Neuron (in vitro differentiated cells): ENCODE measurements around the gene PLAAT2.

Source experiments
- H2AFZ ChIP-seq: one replicate; pipeline ENCODE4 v1.6.1; 2013; ENCODE audit warnings: low read depth, mild to moderate bottlenecking, inconsistent platforms, low read length, moderate library complexity
- H3K27me3 ChIP-seq: one replicate; pipeline ENCODE4 v1.6.1; 2013; ENCODE audit warnings: low read length; ENCODE audit not compliant: insufficient read depth
- H3K36me3 ChIP-seq: one replicate; pipeline ENCODE4 v1.6.1; 2013; ENCODE audit warnings: low read length; ENCODE audit not compliant: insufficient read depth
- H3K4me1 ChIP-seq: one replicate; pipeline ENCODE4 v1.6.1; 2013; ENCODE audit warnings: low read length; ENCODE audit not compliant: insufficient read depth
- H3K4me3 ChIP-seq: 2 replicates; pipeline ENCODE4 v1.5.1; 2013; ENCODE audit warnings: mild to moderate bottlenecking, low read length, moderate library complexity
- H3K9me3 ChIP-seq: one replicate; pipeline ENCODE4 v1.6.1; 2013; ENCODE audit warnings: low read length

PLAAT2 gene

DNA sequence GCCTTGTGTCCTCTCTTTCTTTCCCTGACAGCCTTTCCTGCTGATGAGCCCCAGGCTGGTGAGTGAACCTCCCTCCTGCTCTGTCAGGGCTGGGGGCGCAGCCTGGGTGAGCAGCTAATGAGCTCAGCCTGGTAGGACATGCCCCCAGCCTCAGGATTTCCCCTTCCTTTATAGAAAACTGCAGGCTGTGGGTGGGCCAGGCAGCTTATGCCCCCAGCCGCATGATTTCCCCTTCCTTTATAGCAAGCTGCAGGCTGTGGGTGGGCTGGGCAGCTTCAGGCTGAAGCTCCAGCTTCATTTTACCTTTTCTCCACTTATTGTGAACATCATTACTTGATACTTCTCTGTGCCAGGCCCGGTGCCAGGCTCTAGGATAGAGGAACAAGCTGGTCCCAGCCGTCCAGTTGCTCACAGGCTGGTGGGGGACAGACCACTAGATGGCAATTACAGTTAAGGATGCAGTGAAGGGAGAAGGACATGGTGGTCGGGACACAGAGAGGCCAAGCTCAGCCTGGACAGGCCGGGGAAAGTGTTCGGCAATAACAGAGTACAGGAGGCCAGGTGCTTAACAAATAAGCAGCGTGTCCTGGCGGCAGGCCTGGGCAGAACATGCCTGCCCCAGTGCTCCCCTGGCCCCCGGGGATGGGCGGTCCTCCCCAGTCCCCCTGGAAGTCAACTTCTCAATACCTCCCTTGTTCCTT lies 52.0 kb downstream of the PLAAT2 start:
- Histone ChIP-seq H2AFZ (no peak overlapping the region), H3K9me3 (no peaks in the 10 kb centered on the region), H3K4me3 (no peak overlapping the region), H3K36me3 (no peaks in the 10 kb centered on the region), H3K27me3 (peaks cover 25% of the 10 kb centered on the region), H3K4me1 (peaks cover 4% of the 10 kb centered on the region)

DNA sequence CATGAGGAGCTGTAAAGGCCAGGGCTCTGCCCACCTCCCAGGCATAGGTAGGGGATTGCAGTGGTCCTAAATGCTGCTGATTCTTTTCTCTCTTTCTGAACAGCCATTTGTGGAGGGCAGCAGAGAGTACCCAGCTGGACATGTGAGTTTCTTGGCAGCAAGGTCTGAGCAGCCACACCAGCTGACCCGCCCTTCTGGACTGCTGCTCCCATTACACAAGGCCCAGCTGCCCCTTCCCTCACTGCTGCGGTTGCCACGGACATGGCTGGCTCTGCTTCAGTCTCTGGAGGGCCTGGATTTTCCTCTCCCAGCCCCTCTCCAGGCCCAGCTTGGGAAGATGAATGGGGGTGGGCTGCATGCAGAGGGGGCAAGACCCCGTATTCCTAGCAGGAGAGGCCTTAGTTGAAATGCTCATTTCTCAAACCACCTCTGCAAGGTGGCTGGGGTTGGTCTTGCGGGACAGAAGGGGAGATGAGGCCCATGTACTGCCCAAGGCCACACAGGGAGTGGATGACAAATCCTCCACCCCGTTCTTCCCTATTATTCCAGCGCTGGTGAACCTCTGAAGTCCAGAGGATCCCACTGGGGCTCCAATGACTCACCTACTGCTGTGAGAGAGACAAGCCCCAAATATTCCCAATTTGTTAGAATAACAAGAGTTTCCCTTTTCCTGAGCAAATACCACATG lies 52.7 kb downstream of the PLAAT2 start:
- Histone ChIP-seq H3K9me3 (no peaks in the 10 kb centered on the region), H3K4me1 (peaks cover 4% of the 10 kb centered on the region), H3K27me3 (peaks cover 25% of the 10 kb centered on the region), H3K36me3 (no peaks in the 10 kb centered on the region), H2AFZ (no peak overlapping the region), H3K4me3 (no peak overlapping the region)

DNA sequence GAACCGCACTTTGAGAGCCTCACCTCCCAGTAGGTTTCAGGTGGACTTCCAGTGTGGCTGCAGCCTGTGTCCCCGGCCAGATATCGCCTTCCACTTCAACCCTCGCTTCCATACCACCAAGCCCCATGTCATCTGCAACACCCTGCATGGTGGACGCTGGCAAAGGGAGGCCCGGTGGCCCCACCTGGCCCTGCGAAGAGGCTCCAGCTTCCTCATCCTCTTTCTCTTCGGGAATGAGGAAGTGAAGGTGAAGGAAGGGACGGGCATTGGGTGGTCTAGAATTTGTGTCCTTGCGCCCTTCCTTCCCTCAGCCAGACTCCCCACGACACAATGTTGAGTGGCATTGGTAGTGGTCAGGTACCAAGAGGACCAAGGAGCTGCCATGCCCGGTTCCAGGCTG lies 54.4 kb downstream of the PLAAT2 start:
- Histone ChIP-seq H3K4me3 (no peak overlapping the region), H3K27me3 (peaks cover 25% of the 10 kb centered on the region), H3K36me3 (no peaks in the 10 kb centered on the region), H3K9me3 (no peaks in the 10 kb centered on the region), H3K4me1 (peaks cover 4% of the 10 kb centered on the region), H2AFZ (no peak overlapping the region)

DNA sequence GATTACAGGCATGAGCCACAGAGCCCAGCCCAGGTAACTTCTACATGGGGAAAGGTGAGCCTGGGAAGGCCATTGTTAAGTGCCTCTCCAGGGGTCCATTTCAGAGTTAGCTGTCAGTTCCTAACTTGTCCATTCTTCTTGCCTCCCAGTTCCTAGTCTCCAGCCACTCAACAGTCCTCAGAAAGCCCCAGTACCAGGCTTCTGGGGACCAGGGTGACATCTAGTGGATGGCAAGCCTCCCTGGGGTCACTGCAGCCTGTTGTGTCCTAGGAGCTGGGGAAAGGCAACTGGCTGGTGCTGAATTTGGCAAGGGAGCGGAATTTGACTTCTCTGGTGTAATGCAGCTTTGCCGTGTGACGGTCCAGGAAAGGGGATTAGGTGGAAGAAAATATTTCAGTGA lies 55.2 kb downstream of the PLAAT2 start:
- Histone ChIP-seq H3K4me3 (no peak overlapping the region), H3K27me3 (peaks cover 23% of the 10 kb centered on the region), H3K36me3 (no peaks in the 10 kb centered on the region), H3K9me3 (no peaks in the 10 kb centered on the region), H3K4me1 (peaks cover 4% of the 10 kb centered on the region), H2AFZ (no peak overlapping the region)

DNA sequence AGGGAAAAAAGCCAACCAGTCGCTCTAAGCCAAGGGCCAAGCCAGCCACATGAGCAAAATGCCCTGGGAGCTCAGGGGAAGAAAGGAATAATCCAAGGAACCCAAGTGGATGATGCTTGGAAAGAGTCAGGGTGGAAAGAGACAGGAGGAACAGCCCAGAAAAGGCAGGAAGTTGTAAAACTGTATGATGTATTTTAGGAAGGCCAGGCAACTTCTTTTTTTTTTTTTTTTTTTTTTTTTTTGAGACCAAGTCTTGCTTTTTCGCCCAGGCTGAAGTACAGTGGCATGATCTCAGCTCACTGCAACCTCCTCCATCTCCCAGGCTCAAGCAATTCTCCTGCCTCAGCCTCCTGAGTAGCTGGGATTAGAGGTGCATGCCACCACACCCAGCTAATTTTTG lies 55.7 kb downstream of the PLAAT2 start:
- peaks cover 4% of the 10 kb centered on the region for H3K4me1 ChIP-seq

DNA sequence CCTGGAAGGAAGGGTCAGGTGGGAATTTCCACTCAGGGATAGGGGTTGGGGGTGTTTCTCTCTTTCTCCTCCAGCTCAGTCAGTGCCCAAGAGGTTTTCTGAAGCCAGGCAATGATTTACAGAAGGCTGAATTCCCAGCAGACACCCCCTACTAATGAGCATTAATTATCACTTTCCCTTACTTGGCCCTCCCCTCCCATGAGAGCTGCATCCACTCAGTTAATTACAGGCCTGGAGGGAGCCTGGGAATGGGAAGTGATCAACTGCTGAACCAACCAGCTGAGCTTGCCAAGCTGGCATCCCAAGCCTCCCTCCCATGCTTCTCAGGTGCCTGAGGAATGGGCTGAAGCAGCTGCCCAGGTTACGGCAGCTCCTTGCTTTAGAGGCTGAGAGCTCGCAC lies 56.3 kb downstream of the PLAAT2 start:
- no peak overlapping the region for H2AFZ ChIP-seq
- H3K27me3 ChIP-seq, result peaks cover 16% of the 10 kb centered on the region
- H3K4me3 ChIP-seq, result no peak overlapping the region
- H3K9me3 ChIP-seq, result no peaks in the 10 kb centered on the region
- peaks cover 4% of the 10 kb centered on the region for H3K4me1 ChIP-seq
- H3K36me3 ChIP-seq, result no peaks in the 10 kb centered on the region

More for the DNA sequence above, 55.7 kb downstream of the PLAAT2 start:
- no peak overlapping the region for H2AFZ ChIP-seq
- no peaks in the 10 kb centered on the region for H3K36me3 ChIP-seq
- peaks cover 20% of the 10 kb centered on the region for H3K27me3 ChIP-seq
- H3K4me3 ChIP-seq, result no peak overlapping the region
- no peaks in the 10 kb centered on the region for H3K9me3 ChIP-seq

DNA sequence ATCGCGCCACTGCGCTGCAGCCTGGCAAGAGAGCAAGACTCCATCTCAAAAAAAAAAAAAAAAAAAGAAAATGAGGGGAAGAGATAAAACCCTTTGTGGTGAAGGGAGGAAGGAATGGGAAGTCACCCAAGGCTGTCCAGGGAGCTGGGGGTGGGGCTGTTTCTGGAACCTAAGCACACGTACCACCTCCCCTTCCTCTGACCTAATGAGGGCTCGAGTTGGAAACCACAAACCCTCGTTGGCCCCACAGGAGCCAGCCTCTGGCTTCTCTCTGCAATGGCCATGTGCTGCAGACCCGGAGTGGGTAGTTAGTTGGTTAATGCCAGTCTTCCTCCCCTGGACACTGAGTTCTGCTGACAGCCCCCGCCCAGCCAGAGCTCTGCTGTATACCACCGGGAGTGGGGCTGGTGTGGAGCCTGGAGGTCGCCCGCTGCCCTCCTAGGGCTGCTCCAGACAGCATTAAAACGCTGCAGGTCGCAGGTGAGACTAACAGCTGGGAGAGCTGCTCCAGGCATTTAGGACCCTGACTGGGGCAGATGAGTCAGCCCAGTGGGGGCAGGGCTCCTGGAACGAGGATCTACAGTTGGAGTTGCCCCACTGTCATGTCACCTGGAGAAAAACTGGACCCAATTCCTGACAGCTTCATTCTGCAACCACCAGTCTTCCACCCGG lies 57.2 kb downstream of the PLAAT2 start, which contains the start of gene LGALS12:
Gene LGALS12 (plus strand): TSS at position 228 of the 672 bp plus-strand sequence. CDS start 375 bp downstream, at position 603.
- H3K36me3 ChIP-seq, result no peaks in the 10 kb centered on the region
- H3K4me1 ChIP-seq, result peaks cover 4% of the 10 kb centered on the region
- no peak within 1 kb of the TSS for H2AFZ ChIP-seq
- peaks cover 8% of the 10 kb centered on the region for H3K27me3 ChIP-seq
- no peak within 1 kb of the TSS for H3K4me3 ChIP-seq
- no peaks in the 10 kb centered on the region for H3K9me3 ChIP-seq

DNA sequence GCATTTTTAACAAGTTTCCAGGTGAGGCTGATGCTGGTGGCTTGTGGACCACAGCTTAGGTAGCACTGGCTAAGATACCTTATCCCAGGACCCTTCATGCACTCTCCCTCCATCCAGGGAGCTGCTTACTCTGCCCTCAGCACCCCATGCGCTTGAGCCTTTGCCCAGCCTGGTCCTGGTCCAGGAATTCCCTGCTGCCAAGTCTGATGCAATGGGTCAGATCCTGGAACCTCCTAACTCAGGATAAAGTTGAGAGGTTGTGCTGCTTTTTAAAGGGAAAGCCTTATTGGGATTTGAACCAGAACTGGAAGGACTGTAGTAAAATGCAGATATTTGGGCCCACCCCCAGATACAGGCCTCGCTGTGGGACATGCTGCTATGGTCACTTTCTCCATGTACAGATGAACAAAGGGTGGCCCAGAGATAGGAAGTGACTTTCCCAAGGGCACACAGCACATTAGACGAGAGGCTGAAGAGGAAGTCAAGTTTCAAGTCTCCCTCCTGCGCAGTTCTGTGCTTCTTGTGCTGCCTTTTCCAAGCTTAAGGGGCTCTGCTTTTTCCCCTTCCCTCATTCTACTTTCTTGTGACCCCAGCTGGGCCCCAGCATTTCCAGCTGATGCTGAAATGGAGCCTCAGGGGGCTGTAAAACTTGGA lies 58.1 kb downstream of the PLAAT2 start:
- Histone ChIP-seq H3K4me3 (no peak overlapping the region), H3K9me3 (peaks cover 6% of the 10 kb centered on the region), H3K4me1 (no peaks in the 10 kb centered on the region), H3K36me3 (no peaks in the 10 kb centered on the region), H3K27me3 (peaks cover under 1% of the 10 kb centered on the region), H2AFZ (no peak overlapping the region)

DNA sequence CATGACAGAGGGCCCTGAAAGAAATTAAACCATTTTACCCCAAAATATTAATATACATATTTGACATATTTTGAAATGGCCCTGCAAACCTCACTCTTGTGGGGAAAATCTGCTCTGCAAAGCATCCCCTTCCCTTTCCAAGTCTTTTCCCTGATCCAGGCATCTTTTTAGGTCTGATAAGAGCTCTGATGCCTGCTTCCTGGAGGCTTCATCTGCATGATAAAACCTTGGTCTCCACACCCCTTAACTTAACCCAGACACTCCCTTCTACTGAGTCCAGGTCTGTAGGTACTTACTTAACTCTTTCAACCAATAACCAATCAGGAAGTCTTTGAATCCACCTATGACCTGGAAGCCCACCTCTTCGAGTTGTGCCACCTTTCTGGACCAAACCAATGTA lies 59.1 kb downstream of the PLAAT2 start:
- no peaks in the 10 kb centered on the region for H3K27me3 ChIP-seq
- H3K36me3 ChIP-seq, result no peaks in the 10 kb centered on the region
- H3K9me3 ChIP-seq, result peaks cover 6% of the 10 kb centered on the region
- no peak overlapping the region for H3K4me3 ChIP-seq
- no peaks in the 10 kb centered on the region for H3K4me1 ChIP-seq
- H2AFZ ChIP-seq, result no peak overlapping the region

DNA sequence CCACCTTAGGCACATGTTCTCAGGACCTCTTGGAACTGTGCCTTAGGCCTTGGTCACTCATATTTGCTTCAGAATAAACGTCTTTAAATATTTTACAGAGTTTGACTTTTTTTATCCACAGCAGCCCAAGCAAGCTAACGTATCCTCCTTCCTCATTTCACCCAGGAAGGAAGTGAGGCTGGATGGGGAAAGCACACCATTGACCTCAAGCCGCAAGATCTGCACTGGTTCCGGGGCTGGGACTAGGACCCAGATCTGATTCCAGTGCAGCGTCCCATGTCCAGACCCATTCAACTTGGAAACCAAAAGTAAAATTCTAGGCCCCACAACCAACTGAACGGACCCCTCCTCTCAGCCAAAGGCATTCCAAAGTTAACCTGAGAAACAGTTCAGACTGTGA lies 59.7 kb downstream of the PLAAT2 start:
- Histone ChIP-seq H3K4me1 (no peaks in the 10 kb centered on the region), H2AFZ (no peak overlapping the region), H3K36me3 (no peaks in the 10 kb centered on the region), H3K4me3 (no peak overlapping the region), H3K27me3 (no peaks in the 10 kb centered on the region), H3K9me3 (peaks cover 6% of the 10 kb centered on the region)
